GM19467 (cell line): ENCODE measurements around the gene ARHGEF6.

Experiments used
- ATAC-seq: cut with Tn5 transposase; IDR thresholded peaks from one replicate; pipeline ENCODE4 v1.9.1; 2021; ENCODE audit warnings: mild to moderate bottlenecking, moderate library complexity; ENCODE audit not compliant: unreplicated experiment

ARHGEF6 gene

GRCh38 chrX:136750364-136750763, 30.4 kb downstream of the ARHGEF6 start:
- ATAC-seq: no peak

DNA sequence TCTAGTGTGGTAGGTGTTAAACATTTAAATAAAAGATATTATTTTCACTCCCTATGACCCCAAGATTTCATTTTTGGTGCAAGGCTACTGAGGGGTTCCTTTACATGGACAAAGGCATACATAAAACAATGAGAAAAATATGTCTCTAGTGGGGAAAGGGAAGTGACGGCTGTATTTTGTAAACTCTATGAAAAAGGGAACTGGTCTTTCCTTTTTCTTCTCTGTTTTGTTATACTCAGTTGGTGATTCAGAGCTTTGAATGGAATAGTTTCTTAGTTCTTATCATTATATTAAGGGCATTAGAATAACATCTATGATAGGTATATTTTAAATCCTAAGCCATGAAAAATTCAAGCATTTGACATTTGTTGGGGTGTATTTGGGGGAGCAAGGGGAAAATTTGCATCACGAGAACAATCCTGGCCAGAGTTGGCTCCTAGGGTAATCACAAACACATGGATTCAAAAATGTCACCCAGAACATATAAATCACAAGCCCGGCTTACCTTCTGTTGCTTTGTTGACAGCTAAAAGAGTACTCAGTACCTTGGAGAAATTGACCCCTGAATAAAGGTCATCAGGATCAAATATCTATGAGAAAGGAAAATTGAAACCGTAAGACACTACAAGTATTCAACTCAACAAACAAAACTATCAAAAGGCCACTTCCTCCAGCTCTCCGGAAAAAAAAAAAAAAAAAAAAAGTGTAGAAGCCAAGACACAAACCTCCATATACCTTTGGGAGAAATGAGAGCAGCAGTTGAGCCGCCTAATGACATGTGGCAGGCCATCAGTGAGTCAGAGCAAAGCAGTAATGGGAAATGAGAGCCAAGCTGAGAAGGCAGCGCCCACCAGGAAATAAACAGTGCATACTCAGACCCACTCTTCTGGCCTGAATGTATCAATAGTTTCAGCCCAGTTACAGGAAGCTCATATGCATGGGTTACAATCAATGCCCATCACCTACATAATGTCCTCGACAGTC, 33.4 kb downstream of the ARHGEF6 start:
- peak; percentile 56 for ATAC-seq

- ATAC-seq: no peak
Observed at GRCh38 chrX:136745215-136746173, 35.2 kb downstream of the ARHGEF6 start.

DNA sequence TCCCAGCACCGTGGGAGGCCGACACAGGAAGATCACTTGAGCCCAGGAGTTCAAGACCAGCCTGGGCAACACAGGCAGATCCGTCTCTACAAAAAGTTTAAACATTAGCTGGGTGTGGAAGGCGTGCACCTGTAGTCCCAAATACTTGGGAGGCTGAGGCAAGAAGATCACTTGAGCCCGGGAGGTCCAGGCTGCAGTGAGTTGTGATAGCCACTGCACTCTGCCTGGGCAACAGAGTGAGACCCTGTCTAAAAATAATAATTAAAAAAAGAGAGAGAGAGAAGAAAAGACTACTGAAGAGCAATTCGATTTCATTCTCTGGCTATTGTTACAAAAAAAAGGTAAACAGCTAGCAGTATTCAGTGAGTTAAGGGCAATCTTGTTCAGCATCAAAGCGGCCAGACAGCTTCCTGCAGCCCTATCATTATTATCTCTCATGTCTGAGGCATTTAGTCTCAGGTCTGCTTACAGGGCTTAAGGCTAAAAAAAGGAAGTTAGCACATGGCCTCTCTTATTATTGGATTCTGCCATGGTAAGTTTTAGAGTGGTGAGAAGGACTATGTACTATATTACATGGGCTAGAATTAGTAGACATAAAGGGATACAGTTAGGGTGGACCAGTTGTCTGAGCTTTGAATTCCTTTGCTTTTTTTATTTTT, 37.9 kb downstream of the ARHGEF6 start:
- no peak for ATAC-seq

DNA sequence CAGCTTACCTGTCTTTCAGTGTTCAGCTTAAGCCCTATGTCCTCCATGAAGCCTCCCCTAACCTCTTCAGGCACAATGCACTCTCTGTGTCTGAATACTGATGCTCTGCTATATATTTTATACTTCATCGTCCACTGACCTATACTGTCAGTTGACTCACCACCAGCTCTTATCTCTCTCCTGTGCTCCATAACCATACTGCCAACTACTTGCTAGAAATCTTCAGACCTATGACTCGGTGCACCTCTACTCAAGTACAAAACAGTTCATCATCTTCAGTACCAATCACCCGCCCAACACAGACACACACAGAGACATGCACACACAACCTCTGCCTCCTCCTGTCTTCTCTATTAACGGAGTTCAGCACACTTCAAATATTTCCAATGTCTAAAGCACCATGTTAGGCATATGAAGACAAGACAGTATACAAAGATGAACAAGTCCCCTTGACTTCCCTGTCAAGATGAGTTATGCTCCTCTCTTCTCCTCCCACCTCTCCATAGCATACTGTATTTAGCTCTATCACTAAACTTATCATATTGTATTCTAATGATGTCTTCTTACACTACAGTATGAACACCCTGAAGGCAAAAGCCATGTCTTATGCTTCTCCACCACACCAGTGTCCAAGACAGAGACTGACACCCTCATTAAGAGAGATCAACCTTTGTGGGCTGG, 42.5 kb downstream of the ARHGEF6 start:
- ATAC-seq: no peak

DNA sequence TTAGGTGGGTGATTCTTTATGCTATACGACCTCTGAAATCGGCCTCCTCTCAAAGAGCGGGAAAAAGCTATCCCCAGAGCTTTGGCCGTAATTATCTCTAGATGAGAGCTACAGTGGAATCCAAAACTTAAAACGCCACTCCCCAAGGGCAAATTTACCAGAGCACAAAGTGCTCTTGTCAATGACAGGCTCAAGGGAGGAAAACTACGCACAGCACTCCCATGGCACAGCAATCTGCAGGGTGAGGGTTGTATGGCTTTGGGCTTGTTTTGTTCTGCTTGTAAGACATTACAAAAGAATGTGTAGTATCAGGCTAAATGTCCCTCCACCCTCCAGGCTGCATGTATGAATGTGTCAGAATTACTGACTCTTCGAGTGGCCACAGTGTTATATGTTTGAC, 44.0 kb downstream of the ARHGEF6 start:
- no peak for ATAC-seq

GRCh38 chrX:136735601-136736000, 45.1 kb downstream of the ARHGEF6 start:
- ATAC-seq: no peak

GRCh38 chrX:136733613-136734012, 47.1 kb downstream of the ARHGEF6 start:
- no peak for ATAC-seq

GRCh38 chrX:136731798-136732197, 48.9 kb downstream of the ARHGEF6 start:
- no peak for ATAC-seq

DNA sequence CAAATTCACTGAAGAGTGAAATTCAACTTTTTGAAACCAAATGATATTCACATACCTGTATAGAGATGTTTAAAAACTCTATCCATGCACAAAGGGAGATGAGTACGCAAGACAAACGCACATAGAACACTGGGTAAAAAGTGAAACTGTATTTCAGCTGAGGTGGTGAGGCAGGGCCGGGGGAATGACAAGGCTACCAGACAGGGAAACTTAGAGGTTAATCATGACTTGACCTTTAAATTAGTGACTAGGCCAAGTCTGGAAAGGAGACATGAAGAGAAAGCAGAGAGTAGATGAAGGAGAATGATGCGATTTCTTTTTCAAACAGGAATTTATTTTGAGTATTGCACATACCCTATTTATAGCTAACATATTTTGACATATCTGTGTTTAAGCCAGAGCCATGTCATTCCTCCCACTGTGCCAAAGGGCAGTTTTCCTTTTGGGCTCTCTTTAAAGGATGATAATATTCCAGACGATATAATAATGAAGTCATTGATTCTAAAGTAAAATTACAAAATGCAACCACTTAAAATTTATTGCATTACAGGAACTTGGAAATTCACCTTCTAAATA, 49.4 kb downstream of the ARHGEF6 start:
- ATAC-seq: no peak

GRCh38 chrX:136728393-136728792, 52.3 kb downstream of the ARHGEF6 start:
- ATAC-seq: no peak

DNA sequence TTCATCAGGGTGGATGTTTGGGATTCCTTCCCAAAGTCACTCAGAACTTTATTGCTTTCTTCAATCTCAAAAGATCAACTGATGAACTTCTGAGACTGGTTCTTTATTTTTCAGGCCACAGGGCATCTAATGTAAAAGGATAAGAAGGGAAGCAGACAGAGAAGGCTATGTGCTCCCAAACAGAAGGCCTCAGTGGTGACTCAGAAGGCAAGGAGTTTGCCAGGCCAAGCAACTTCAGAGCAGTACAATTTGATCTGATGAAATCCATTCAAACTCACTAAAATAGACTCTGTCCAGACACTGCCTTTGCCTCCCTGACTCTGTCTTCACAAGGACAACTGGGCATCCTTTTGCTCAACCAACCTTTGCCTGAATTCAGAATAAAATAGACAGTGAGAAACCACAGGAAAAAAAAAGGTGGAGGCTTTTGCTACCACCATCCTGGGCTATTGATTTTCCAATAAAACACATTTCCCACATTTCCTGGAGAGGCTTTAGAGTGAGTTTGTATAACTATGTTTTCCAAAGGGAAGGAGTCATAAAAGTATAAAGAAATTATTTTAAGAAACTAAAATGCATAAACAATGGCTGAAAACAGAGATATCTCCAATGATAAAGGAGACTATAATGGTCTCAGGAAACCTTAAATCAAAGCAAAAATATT, 55.2 kb downstream of the ARHGEF6 start:
- ATAC-seq: no peak

GRCh38 chrX:136718091-136718490, 62.6 kb downstream of the ARHGEF6 start:
- no peak for ATAC-seq

DNA sequence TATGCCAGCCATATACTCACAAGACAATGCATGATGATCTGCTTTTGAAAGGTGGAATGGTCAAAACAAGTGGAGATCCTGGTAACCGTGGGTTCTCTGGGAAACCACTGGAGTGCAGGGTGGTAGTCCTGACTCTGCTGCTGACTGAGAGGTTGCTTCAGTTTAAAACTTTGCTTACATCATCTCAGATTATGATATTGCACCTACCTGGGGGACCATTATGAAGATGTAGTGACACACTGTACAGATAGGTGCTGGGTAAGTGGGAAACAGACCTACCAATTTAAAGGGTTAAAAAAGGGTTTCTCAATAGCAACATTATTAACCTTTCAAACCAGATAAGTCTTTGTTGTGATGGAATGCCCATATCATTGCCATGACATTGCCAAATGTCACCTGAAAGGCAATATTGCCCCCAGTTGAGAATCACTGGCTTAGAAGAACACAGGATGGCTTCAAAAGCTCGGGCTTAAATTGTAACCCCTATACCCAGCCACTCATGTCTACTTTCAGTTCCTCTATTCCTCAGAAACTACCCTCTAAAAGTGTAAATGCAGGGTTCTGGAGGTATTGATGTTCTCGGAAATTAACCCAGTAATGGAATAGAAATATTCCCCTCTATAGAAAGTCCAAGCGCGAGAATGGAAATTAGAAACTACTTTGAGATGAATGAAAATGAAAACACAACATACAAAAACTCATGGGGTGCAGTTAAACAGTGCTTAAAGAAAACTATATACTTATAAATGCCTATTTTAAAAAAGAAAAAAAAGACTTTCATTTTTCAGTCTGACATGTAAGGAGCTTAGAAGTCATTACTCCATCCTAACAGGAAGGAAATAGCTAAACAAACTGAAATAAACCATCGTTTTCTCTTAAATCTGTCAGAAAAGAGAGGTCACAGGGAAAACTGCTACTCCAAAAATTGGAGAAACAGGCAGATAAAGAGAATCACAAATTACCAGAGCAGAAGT, 65.8 kb downstream of the ARHGEF6 start:
- peak; percentile 83 for ATAC-seq

DNA sequence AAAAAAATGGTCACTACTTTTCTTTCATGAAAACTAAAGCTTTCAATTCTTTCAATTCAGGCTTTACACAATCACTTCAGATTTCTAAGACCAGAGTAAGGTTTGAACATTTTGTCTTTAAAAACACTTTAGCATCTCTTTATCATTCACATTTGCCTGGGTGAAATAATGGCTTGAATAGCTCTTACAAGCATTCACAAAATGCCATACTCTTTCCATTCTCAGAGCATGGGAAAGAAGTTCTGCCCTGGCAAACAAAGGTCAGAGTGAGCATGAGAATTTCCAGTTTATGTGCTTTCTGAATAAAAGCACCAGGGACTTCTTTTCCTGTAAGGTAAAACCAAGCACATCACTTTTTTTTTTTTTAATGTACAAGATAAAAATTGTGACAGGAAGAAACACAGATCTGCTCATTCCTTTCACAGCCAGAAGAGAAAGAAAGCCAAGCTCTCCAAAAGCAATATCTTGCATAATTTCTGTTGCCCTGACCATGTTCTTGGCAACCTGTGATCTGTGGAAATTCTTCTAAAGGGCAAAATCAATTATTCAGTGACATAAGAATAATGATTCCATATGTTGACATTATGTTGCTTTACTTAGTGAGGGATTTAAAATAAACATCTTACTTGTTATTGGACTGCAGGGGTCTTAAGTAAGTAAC, 68.0 kb downstream of the ARHGEF6 start:
- no peak for ATAC-seq

DNA sequence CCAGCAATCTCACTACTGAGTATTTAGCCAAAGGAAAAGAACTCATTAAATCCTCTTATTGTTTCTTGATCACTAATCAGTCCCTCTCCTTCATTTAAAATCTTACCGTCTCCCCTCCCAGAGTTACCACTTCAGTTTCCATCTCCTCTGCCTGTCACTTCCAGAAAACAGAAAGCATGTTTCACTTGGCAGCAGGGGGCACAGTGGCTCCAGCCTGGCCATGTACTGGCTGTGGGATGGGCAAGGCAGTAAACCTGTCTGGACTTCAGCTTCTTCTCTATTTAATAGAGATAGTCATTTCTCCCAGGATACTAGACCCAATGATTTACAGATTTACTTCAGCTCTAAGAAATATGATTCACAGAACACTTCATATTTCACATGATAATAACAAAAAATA, 69.6 kb downstream of the ARHGEF6 start:
- no peak for ATAC-seq

- ATAC-seq: no peak
Observed at GRCh38 chrX:136710325-136710951, 70.3 kb downstream of the ARHGEF6 start.
